GM12874 (cell line): Measurements from ENCODE around the gene CPLX1.

Source experiments
- CTCF ChIP-seq: IDR thresholded peaks from 2 replicates; pipeline ENCODE4 v1.5.1; 2011; ENCODE audit warnings: low read depth, mild to moderate bottlenecking, control low read depth, low read length, moderate library complexity; ENCODE audit not compliant: insufficient read depth

CPLX1 gene

GRCh38 chr4:854356-854755 is 28.4 kb upstream of the CPLX1 start:
- TF ChIP-seq CTCF: no peak

GRCh38 chr4:853416-853781 is 27.5 kb upstream of the CPLX1 start:
- no peak for TF ChIP-seq CTCF

- no peak for TF ChIP-seq CTCF
Measured at GRCh38 chr4:851701-852430, 25.9 kb upstream of the CPLX1 start.

GRCh38 chr4:850323-850945 is 24.5 kb upstream of the CPLX1 start:
- no peak for TF ChIP-seq CTCF

- no peak for TF ChIP-seq CTCF
Measured at GRCh38 chr4:849478-850175, 23.7 kb upstream of the CPLX1 start.

GRCh38 chr4:848803-849477 is 23.0 kb upstream of the CPLX1 start:
- no peak for TF ChIP-seq CTCF

GRCh38 chr4:848307-848691 is 22.4 kb upstream of the CPLX1 start:
- TF ChIP-seq CTCF: no peak
